ENCODE data around the gene PCDHB5.
"Not testable (repeated sequence)": the region's sequence is repeated elsewhere in the genome, so short reads cannot be mapped to it uniquely, and the experiment has no call there.

PCDHB5 gene

DNA sequence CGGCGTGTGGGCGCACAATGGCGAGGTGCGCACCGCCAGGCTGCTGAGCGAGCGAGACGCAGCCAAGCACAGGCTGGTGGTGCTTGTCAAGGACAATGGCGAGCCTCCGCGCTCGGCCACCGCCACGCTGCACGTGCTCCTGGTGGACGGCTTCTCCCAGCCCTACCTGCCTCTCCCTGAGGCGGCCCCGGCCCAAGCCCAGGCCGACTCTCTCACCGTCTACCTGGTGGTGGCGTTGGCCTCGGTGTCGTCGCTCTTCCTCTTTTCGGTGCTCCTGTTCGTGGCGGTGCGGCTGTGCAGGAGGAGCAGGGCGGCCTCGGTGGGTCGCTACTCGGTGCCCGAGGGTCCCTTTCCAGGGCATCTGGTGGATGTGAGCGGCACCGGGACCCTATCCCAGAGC is 17.1 kb downstream of the PCDHB5 start:
- DNase-seq = not testable (repeated sequence)

- DNase-seq = no peak
These were observed 20.8 kb downstream of the PCDHB5 start for GRCh38 chr5:141155540-141156374.

DNA sequence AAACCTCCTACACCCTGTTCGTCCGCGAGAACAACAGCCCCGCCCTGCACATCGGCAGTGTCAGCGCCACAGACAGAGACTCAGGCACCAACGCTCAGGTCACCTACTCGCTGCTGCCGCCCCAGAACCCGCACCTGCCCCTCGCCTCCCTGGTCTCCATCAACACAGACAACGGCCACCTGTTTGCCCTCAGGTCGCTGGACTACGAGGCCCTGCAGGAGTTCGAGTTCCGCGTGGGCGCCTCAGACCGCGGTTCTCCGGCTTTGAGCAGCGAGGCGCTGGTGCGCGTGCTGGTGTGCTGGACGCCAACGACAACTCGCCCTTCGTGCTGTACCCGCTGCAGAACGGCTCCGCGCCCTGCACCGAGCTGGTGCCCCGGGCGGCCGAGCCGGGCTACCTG is 22.4 kb downstream of the PCDHB5 start:
- not testable (repeated sequence) for DNase-seq

DNA sequence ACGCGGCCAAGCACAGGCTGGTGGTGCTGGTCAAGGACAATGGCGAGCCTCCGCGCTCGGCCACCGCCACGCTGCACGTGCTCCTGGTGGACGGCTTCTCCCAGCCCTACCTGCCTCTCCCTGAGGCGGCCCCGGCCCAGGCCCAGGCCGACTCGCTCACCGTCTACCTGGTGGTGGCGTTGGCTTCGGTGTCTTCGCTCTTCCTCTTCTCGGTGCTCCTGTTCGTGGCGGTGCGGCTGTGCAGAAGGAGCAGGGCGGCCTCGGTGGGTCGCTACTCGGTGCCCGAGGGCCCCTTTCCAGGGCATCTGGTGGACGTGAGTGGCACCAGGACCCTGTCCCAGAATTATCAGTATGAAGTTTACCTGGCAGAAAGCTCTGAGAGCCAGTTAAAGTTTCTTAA is 22.9 kb downstream of the PCDHB5 start:
- DNase-seq = not testable (repeated sequence)

GRCh38 chr5:141172381-141173204 is 37.6 kb downstream of the PCDHB5 start, which contains the start of gene PCDHB7:
TSS of gene PCDHB7 (plus strand) at chr5:141172644. CDS start at chr5:141172836, 192 bp downstream.
- DNase-seq = no peak

GRCh38 chr5:141174291-141175104 is 39.5 kb downstream of the PCDHB5 start:
- DNase-seq = not testable (repeated sequence)

DNA sequence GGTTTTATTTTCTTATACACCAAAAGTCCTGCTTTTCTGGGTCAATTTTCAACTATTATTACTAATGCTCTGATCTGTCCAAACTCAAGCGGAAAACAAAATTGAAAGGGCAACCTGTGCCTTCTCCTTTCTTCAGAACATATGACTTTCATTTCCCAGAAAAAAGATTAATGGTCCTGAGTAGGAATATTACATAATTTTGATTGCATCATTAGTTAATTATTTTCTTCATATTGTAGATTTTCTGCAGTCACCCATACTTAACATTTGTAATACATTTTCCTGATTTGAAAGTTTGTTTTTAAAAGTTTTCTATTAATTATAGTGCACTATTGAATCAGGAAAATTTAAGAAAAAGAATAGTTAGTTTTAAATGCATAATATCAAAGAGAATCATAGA is 40.9 kb downstream of the PCDHB5 start:
- DNase-seq = no peak

- DNase-seq = not testable (repeated sequence)
These were observed 42.7 kb downstream of the PCDHB5 start, which contains the start of gene PCDHB8 for GRCh38 chr5:141177577-141178191. TSS of gene PCDHB8 (plus strand) at chr5:141177790. CDS start at chr5:141178035, 245 bp downstream.

- not testable (repeated sequence) for DNase-seq
These were observed 44.4 kb downstream of the PCDHB5 start for GRCh38 chr5:141179371-141179770.

- not testable (repeated sequence) for DNase-seq
These were observed 44.9 kb downstream of the PCDHB5 start for GRCh38 chr5:141179876-141180275.

DNA sequence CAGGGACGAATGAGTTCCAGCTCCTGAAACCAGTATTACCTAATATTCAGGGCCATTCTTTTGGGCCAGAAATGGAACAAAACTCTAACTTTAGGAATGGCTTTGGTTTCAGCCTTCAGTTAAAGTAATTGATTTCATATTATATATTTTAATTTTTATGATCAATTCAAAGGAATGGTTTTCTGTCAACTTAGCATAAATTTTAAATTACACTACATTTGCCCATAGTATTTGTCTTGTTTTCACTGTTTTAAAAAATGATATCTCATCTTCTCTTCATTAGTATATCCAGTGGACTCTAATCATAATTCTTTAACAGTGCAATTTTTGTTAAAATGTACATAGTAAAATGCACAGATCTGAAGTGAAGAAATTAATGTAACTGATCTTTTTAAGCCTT is 45.3 kb downstream of the PCDHB5 start:
- DNase-seq = no peak

DNA sequence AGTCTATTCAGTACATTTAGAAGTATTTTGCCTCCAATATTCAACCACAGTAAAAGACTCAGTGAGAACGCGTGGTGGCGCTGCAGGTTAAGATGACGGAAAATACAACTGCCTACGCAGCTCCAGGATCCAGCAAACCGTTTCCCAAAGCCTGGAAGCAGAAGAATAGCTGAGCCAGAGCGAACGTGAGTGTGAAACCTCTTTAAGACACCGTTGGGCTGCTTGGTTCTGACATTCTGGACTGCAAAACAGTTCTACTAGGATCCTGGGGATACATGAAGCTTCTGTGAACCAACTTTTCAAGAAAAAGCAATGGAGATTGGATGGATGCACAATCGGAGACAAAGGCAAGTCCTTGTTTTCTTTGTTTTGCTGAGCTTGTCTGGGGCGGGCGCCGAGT is 47.2 kb downstream of the PCDHB5 start, which contains the start of gene PCDHB16:
Gene PCDHB16, plus strand, starts transcription at position 140 of the 400 bp plus-strand sequence. Its CDS starts 173 bp downstream, at position 313.
- no peak for DNase-seq

- not testable (repeated sequence) for DNase-seq
These were observed 49.3 kb downstream of the PCDHB5 start for GRCh38 chr5:141184117-141184855.

GRCh38 chr5:141186897-141187512 is 52.0 kb downstream of the PCDHB5 start, which contains the start of gene PCDHB9:
TSS of gene PCDHB9 (plus strand) at chr5:141187161. CDS start at chr5:141187319, 158 bp downstream.
- no peak for DNase-seq
